BJ (cell line): Measurements from ENCODE around the gene AP4B1. TPM values are rescaled to one million over a fixed set of nuclear protein-coding genes. Genes with fewer than 3 reads are reported as not detected.
"Not testable (repeated sequence)": the region's sequence is repeated elsewhere in the genome, so short reads cannot be mapped to it uniquely, and the experiment has no call there.

Source experiments
- CTCF ChIA-PET: fragments of 350-600 bp; formaldehyde crosslinking; extraction: SDS; loops from one replicate; lab custom pipeline; 2021; ENCODE audit warnings: antibody characterized with exemption, inconsistent platforms; lab: Yijun Ruan, JAX
- POLR2A ChIA-PET: fragments of 300-600 bp; sonication (Branson Sonifier 250); formaldehyde crosslinking; extraction: SDS; loops from one replicate; lab custom pipeline; 2021; ENCODE audit warnings: antibody characterized with exemption; lab: Charles Lee
- DNase-seq: peaks from one replicate; pipeline ENCODE4 v3.0.0-alpha.2; 2011; ENCODE audit warnings: low read depth
- H3K27me3 ChIP-seq: 2 replicates; pipeline ENCODE4 v1.6.0; 2011; ENCODE audit warnings: low read length; ENCODE audit not compliant: control insufficient read depth, insufficient read depth
- H3K36me3 ChIP-seq: 2 replicates; pipeline ENCODE4 v1.5.1; 2011; ENCODE audit warnings: low read length; ENCODE audit not compliant: control insufficient read depth, insufficient read depth
- H3K4me3 ChIP-seq: 2 replicates; pipeline ENCODE4 v1.5.1; 2011; ENCODE audit warnings: low read depth, mild to moderate bottlenecking, control low read depth, low read length
- polyA minus RNA-seq: library from RNA; depleted of rRNA, polyadenylated mRNA; stranded (reverse); fragments of >200 nt; gene quantifications from 2 replicates; pipeline ENCODE4 v1.2.3, GENCODE V29; 2011; rRNA and poly(A)+ RNA removed
- polyA plus RNA-seq: library from polyadenylated mRNA; depleted of rRNA; stranded (reverse); fragments of >200 nt; gene quantifications from 2 replicates; pipeline ENCODE4 v1.2.3, GENCODE V29; 2011; rRNA removed
- TF ChIP-seq, protein P1 (sequence below): IDR thresholded peaks from 2 replicates; pipeline ENCODE4 v1.5.1; 2011; ENCODE audit warnings: low read depth, mild to moderate bottlenecking, control low read depth, inconsistent platforms, low read length, moderate library complexity; ENCODE audit not compliant: insufficient read depth

Gene AP4B1
- 9.5 and 13.2 TPM in 2 replicates for polyA plus RNA-seq
- 9.7 and 11.4 TPM in 2 replicates for polyA minus RNA-seq

DNA sequence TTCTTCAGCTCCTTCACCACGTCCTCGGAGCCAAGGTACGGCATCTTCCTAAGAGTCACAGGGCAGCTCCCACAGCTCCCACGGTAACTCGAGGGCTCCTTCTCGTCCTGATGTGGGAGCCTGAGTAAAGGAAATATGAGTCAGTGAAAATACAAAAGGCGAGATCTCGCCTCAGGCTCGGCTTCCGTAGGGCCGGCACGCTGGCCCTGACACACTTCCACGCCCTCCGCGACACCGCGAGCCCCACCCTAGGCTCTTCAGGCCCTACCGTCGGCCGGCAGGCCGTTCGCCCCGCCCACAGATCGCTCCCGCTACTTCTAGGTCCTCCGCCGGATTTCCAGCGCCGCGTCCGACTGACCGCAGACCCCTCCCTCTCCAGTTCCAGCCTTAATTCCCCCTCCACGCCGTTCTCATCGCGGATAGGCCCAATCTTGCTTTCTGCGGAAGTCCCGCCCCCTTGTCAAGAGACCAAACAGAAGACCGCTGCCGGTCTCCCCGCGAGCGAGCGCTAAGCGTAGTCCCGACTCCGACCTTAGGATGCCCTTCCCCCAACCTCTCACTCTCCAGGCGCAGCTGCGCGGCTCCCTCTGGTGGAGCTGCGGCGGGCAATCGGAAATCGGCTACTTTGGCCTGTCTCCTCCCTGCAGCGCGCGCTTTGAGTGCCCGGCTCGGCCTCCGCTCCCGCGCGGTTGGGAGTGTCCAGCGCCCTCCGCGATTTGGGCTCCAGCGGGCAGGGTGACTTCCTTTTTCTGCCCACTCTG lies at the start of gene AP4B1, which contains the start of gene DCLRE1B:
Gene AP4B1 (minus strand): TSS at position 126 of the 761 bp plus-strand sequence. CDS start 82 bp downstream, at position 44.
Gene DCLRE1B (plus strand): TSS at position 653 of the 761 bp plus-strand sequence. CDS start 261 bp downstream, outside the sequence.
- no peaks in the 10 kb centered on the region; the same call in 1 of the 2 replicates for H3K36me3 ChIP-seq

GRCh38 chr1:113951719-113952118 lies 47.1 kb upstream of the AP4B1 start:
- POLR2A ChIA-PET = interaction anchor here (0.7 kb wide), 1 partner anchor 10 kb away, joined by 15 read pairs; no protein-coding TSS in a partner anchor
- CTCF ChIA-PET = interaction anchor here (0.8 kb wide), 1 partner anchor 12 kb away, joined by 3 read pairs; no protein-coding TSS in a partner anchor

More for the DNA sequence above, at the start of gene AP4B1, which contains the start of gene DCLRE1B:
- ChIA-PET CTCF (interaction anchor here (0.5 to 3.8 kb wide), 8 partner anchors 15 to 378 kb away, joined by 3 to 20 read pairs (median 4); partner anchors contain the start of genes BCL2L15 and HIPK1), POLR2A (interaction anchor here (0.8 to 1.3 kb wide), 2 partner anchors 19 to 24 kb away, joined by 3 to 5 read pairs; partner anchors contain the start of gene HIPK1)
- peak; percentile 99 for DNase-seq
- H3K27me3 ChIP-seq = no peaks in the 10 kb centered on the region
- TF ChIP-seq, protein P1, sequence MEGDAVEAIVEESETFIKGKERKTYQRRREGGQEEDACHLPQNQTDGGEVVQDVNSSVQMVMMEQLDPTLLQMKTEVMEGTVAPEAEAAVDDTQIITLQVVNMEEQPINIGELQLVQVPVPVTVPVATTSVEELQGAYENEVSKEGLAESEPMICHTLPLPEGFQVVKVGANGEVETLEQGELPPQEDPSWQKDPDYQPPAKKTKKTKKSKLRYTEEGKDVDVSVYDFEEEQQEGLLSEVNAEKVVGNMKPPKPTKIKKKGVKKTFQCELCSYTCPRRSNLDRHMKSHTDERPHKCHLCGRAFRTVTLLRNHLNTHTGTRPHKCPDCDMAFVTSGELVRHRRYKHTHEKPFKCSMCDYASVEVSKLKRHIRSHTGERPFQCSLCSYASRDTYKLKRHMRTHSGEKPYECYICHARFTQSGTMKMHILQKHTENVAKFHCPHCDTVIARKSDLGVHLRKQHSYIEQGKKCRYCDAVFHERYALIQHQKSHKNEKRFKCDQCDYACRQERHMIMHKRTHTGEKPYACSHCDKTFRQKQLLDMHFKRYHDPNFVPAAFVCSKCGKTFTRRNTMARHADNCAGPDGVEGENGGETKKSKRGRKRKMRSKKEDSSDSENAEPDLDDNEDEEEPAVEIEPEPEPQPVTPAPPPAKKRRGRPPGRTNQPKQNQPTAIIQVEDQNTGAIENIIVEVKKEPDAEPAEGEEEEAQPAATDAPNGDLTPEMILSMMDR = peak; percentile 80
- peak within 1 kb of the TSS; percentile 51 for H3K4me3 ChIP-seq

DNA sequence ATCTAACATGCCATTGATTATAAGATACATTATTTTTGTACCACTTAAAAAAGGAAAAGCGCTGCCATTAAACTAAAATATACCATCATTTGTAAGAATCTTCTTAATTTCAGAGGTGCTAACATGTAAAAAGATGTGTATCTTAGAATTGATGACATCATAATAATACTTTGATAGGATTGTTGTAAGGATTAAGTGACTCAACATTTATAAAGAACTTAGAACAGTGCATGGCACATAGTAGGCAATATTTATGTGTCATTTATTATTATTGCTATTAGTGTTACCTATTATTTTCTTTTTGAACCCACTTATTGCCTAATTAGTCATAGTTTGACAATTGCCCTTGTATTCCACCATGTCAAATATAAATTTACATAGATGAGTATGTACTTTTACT lies 46.3 kb upstream of the AP4B1 start:
- H3K36me3 ChIP-seq = 0 out of 2 replicates have a peak, but pooled peaks cover 1% of the 10 kb centered on the region
- CTCF ChIA-PET = no interaction called here
- no peak overlapping the region for H3K4me3 ChIP-seq
- H3K27me3 ChIP-seq = no peaks in the 10 kb centered on the region
- POLR2A ChIA-PET = no interaction called here
- no peak for DNase-seq
- TF ChIP-seq, protein P1 = no peak

More at GRCh38 chr1:113951719-113952118, 47.1 kb upstream of the AP4B1 start:
- DNase-seq = no peak
- no peak overlapping the region for H3K4me3 ChIP-seq
- TF ChIP-seq, protein P1 = no peak
- peaks cover 1% of the 10 kb centered on the region; the same call in 1 of the 2 replicates for H3K36me3 ChIP-seq
- no peaks in the 10 kb centered on the region for H3K27me3 ChIP-seq

DNA sequence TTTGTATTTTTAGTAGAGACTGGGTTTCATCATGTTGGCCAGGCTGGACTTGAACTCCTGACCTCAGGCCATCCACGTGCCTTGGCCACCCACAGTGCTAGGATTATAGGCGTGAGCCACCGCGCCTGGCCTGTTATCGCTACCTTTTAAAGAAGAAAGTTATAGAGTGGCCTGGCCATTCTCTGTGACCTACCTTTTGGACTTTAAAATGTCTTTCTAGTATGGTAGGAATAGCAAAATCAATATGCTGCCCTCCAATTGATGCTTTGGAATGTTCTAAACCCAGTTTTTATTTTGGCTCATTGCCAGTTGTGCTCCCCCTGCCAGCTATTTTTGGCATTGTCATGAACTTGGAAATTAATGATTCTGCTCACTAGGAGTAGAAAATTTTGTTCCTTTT lies 44.4 kb upstream of the AP4B1 start:
- POLR2A ChIA-PET = interaction anchor here (0.7 kb wide), 1 partner anchor 647 kb away, joined by 6 read pairs; no protein-coding TSS in a partner anchor
- Histone ChIP-seq H3K4me3 (no peak overlapping the region), H3K27me3 (no peaks in the 10 kb centered on the region), H3K36me3 (0 out of 2 replicates have a peak, but pooled peaks cover 1% of the 10 kb centered on the region)
- CTCF ChIA-PET = interaction anchor here (0.8 to 1.2 kb wide), 2 partner anchors 16 to 334 kb away, joined by 3 read pairs; no protein-coding TSS in a partner anchor
- TF ChIP-seq, protein P1 = peak; percentile 46
- DNase-seq = no peak

DNA sequence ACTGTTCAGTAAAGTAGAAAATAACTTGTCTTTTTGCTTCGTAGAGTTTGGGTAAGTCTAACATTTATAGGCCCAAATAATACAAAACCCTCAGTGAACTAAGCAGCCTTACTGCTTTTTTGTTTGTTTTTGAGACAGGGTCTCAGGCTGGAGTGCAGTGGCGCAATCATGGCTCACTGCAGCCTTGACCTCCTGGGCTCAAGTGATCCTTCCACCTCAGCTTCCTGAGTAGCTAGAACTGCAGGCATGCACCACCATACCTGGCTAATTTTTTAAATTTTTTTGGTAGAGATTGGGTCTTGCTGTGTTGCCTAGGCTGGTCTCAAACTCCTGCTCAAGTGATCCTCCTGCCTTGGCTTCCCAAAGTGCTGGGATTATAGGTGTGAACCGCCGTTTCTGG lies 43.6 kb upstream of the AP4B1 start:
- H3K27me3 ChIP-seq, POLR2A ChIA-PET, H3K4me3 ChIP-seq, H3K36me3 ChIP-seq, DNase-seq, CTCF ChIA-PET: not testable (repeated sequence)
